Transverse colon (tissue), 4 donors: Measurements from ENCODE around the gene GRIP1. TPM values are rescaled to one million over a fixed set of nuclear protein-coding genes. Genes with fewer than 3 reads are reported as not detected.

ENCODE experiments used
- DNase-seq: peaks from one replicate; pipeline ENCODE4 v3.0.0-alpha.2; 2019
- H3K27ac ChIP-seq, 4 donors: fragments of 200-600 bp; sonication (generic); 2 replicates each; pipeline ENCODE4 v1.5.1; 2016 to 2018; ENCODE audit warnings: inconsistent platforms in 4 of 4
- H3K27me3 ChIP-seq: fragments of 200-600 bp; sonication (generic); 2 replicates; pipeline ENCODE4 v1.5.1; 2017; ENCODE audit warnings: inconsistent platforms
- H3K36me3 ChIP-seq, 4 donors: fragments of 200-600 bp; sonication (generic); 2 replicates each; pipeline ENCODE4 v1.5.1; 2017 to 2019; ENCODE audit warnings: inconsistent platforms in 4 of 4
- H3K4me1 ChIP-seq, 4 donors: fragments of 200-600 bp; sonication (generic); 2 replicates each; pipeline ENCODE4 v1.5.1; 2017 to 2020; ENCODE audit warnings: inconsistent platforms in 4 of 4
- H3K4me3 ChIP-seq, 4 donors: fragments of 200-600 bp; sonication (generic); 1 replicate in 1 of 4; 2 replicates in 3 of 4; pipeline versions ENCODE4 v1.5.1 to v1.6.1; 2017 to 2019; ENCODE audit warnings: inconsistent platforms in 4 of 4
- H3K9me3 ChIP-seq, 2 donors: fragments of 200-600 bp; sonication (generic); 2 replicates each; pipeline ENCODE4 v1.5.1; 2017 to 2019; ENCODE audit warnings: inconsistent platforms in 2 of 2
- CTCF ChIP-seq, 5 experiments: fragments of 200-600 bp in 3 of 5; fragments of 450-650 bp in 2 of 5; sonication (generic) in 3 of 5; IDR thresholded peaks; 1 replicate in 2 of 5; 2 replicates in 3 of 5; pipeline ENCODE4 v1.5.1; 2016 to 2017; ENCODE audit warnings: antibody characterized with exemption in 5 of 5, inconsistent platforms in 3 of 5, mild to moderate bottlenecking in 2 of 5, moderate library complexity in 1 of 5
- EP300 ChIP-seq: sonication (generic); formaldehyde crosslinking; IDR thresholded peaks from one replicate; pipeline ENCODE4 v1.6.1; 2017; ENCODE audit warnings: antibody characterized with exemption, low read depth
- POLR2A ChIP-seq: fragments of 450-650 bp; IDR thresholded peaks from one replicate; pipeline ENCODE4 v1.6.1; 2016; ENCODE audit warnings: antibody characterized with exemption, mild to moderate bottlenecking, moderate library complexity
- POLR2AphosphoS5 ChIP-seq, 3 donors: sonication (generic); formaldehyde crosslinking; IDR thresholded peaks; one replicate each; pipeline ENCODE4 v1.6.1; 2016; ENCODE audit warnings: antibody characterized with exemption in 3 of 3
- WGBS, 2 donors: methylation state at CpG; one replicate each; pipeline ENCODE4 v1.1.5; 2018; ENCODE audit warnings: low coverage in 1 of 2; 5-methylcytosine and 5-hydroxymethylcytosine counted together
- in situ Hi-C, 4 donors: fragments of 200-750 bp; cut with MboI; loops; one replicate each; pipeline versions ENCODE4 v1.15.0 to v1.15.1; 2017; ENCODE audit warnings: low sequenced_read_pairs in 3 of 4, low pct_ligation_motif_present in 1 of 4, low pct_unique_long_range_greater_than_20kb in 1 of 4
- intact Hi-C: fragments of 100-400 bp; cut with DNase I; formaldehyde crosslinking; loops from one replicate; pipeline ENCODE4 v1.15.1; 2023; ENCODE audit warnings: low total_unique reads
- total RNA-seq, 4 donors: library from RNA; depleted of rRNA; stranded (reverse); fragments of >200 nt; gene quantifications; one replicate each; pipeline ENCODE4 v1.1.0, GENCODE V29; 2016

The GRIP1 gene
- total RNA-seq, 4 donors from 2014 or later = 4.4 to 9.0 (median 8.2) TPM

DNA sequence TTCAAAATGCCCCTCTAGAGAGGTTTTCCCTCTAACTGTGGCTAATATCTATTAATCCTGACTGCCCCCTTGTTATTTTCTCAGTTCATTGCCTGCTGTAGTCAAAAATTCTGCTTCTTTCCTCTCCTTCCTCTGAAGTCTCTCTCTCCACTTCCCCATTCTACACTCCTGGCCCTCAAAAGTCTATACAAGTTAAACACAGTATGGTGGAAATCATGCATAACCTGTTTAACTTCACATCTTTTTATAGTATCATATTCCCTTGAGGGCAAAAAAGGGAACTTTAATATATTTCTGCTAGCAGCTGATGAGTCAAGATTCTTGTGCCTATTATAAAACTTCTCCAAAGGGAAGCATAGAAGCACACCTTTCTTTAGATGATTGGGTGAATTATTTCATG is 16.7 kb downstream of the GRIP1 start:
- in situ Hi-C loops (no loop called here), intact Hi-C loops (no loop called here)
- DNase-seq = no peak
- Histone ChIP-seq H3K4me3 (no peak overlapping the region), H3K27me3 (no peaks in the 10 kb centered on the region), H3K27ac (no peak overlapping the region), H3K9me3 (no peaks in the 10 kb centered on the region), H3K36me3 (no peaks in the 10 kb centered on the region), H3K4me1 (peaks cover 0 to 8% (median 0%) of the 10 kb centered on the region in 4 donors)
- TF ChIP-seq EP300 (no peak), CTCF (IDR thresholded peaks at IDR 0.05) (no peak), POLR2AphosphoS5 (IDR thresholded peaks at IDR 0.05) (no peak), POLR2A (no peak)

- in situ Hi-C loops (no loop called here), intact Hi-C loops (no loop called here)
- WGBS, 2 donors = 48 to 66% methylated on average over 2 of the region's 2 CpGs
- H3K27ac ChIP-seq = no peak overlapping the region
- TF ChIP-seq POLR2AphosphoS5 (IDR thresholded peaks at IDR 0.05) = no peak
- TF ChIP-seq CTCF (IDR thresholded peaks at IDR 0.05) = no peak
- no peak for TF ChIP-seq POLR2A
- H3K36me3 ChIP-seq = no peaks in the 10 kb centered on the region
- no peaks in the 10 kb centered on the region for H3K27me3 ChIP-seq
- no peak for DNase-seq
- H3K9me3 ChIP-seq = no peaks in the 10 kb centered on the region
- H3K4me3 ChIP-seq = no peak overlapping the region
- peaks cover 0 to 8% (median 0%) of the 10 kb centered on the region in 4 donors for H3K4me1 ChIP-seq
Measured at GRCh38 chr12:66661357-66661756, 17.5 kb downstream of the GRIP1 start.

DNA sequence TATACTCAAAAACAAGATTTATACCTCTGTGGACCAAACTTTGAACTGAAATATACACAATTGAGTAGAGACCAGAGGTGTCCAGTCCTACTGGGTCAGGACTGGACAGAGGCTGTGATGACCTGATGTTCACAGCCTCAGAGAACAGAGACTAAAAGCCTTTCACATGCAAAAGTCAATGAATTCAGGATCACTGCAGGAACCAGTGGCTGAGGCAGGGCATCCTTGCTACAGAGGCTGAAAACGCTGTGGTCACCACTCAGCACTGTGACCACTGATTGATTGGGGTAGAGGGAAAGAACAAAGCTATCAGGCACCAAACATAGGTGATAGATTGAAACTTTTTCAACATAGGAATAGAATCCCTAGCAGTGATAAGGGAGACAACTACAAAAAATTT is 25.1 kb downstream of the GRIP1 start:
- no peak overlapping the region for H3K27ac ChIP-seq
- in situ Hi-C loops (no loop called here), intact Hi-C loops (no loop called here)
- no peak for DNase-seq
- H3K36me3 ChIP-seq = no peaks in the 10 kb centered on the region
- 74% methylated on average over 1 of the region's 1 CpG; no CpG with 5 or more reads in 1 of the 2 donors for WGBS, 2 donors
- H3K4me1 ChIP-seq = no peaks in the 10 kb centered on the region
- H3K4me3 ChIP-seq = no peak overlapping the region
- TF ChIP-seq POLR2A (no peak), POLR2AphosphoS5 (IDR thresholded peaks at IDR 0.05) (no peak), EP300 (no peak), CTCF (IDR thresholded peaks at IDR 0.05) (no peak)
- H3K27me3 ChIP-seq = no peaks in the 10 kb centered on the region
- H3K9me3 ChIP-seq = no peaks in the 10 kb centered on the region

- intact Hi-C loops = no loop called here
Measured at GRCh38 chr12:66648033-66648735, 30.7 kb downstream of the GRIP1 start.

More at GRCh38 chr12:66648033-66648735, 30.7 kb downstream of the GRIP1 start:
- in situ Hi-C loops = no loop called here
- WGBS, 2 donors = 51 to 58% methylated on average over 7 to 10 of the region's 10 CpGs
- Histone ChIP-seq H3K4me1 (no peaks in the 10 kb centered on the region), H3K27me3 (no peaks in the 10 kb centered on the region), H3K36me3 (no peaks in the 10 kb centered on the region), H3K4me3 (no peak overlapping the region), H3K27ac (no peak overlapping the region), H3K9me3 (no peaks in the 10 kb centered on the region)
- no peak for DNase-seq
- TF ChIP-seq EP300 (no peak), POLR2A (no peak), POLR2AphosphoS5 (IDR thresholded peaks at IDR 0.05) (no peak), CTCF (IDR thresholded peaks at IDR 0.05) (no peak)
